ENCODE results near the gene TIFAB.

TIFAB gene

GRCh38 chr5:135442431-135443160 lies 9.6 kb downstream of the TIFAB start:
- DNase-seq (ENCODE audit: low read depth in 2 of 2): no peak

- no peak for DNase-seq (ENCODE audit: low read depth in 2 of 2)
Observed at GRCh38 chr5:135441919-135442318, 10.2 kb downstream of the TIFAB start.

GRCh38 chr5:135441350-135441831 lies 10.8 kb downstream of the TIFAB start:
- no peak for DNase-seq (ENCODE audit: low read depth in 2 of 2)

- DNase-seq (ENCODE audit: low read depth in 2 of 2): no peak
Observed at GRCh38 chr5:135440916-135441315, 11.2 kb downstream of the TIFAB start.

GRCh38 chr5:135439231-135440205 lies 12.6 kb downstream of the TIFAB start:
- DNase-seq (ENCODE audit: low read depth in 2 of 2): no peak

- no peak for DNase-seq (ENCODE audit: low read depth in 2 of 2)
Observed at GRCh38 chr5:135438636-135439221, 13.4 kb downstream of the TIFAB start.

- no peak for DNase-seq (ENCODE audit: low read depth in 2 of 2)
Observed at GRCh38 chr5:135437796-135438560, 14.2 kb downstream of the TIFAB start.

- no peak for DNase-seq (ENCODE audit: low read depth in 2 of 2)
Observed at GRCh38 chr5:135437422-135437795, 14.7 kb downstream of the TIFAB start.

- no peak for DNase-seq (ENCODE audit: low read depth in 2 of 2)
Observed at GRCh38 chr5:135436951-135437418, 15.2 kb downstream of the TIFAB start.

GRCh38 chr5:135435467-135436330 lies 16.5 kb downstream of the TIFAB start:
- DNase-seq (ENCODE audit: low read depth in 2 of 2): no peak

GRCh38 chr5:135434591-135435466 lies 17.3 kb downstream of the TIFAB start:
- DNase-seq (ENCODE audit: low read depth in 2 of 2): no peak

GRCh38 chr5:135433681-135434426 lies 18.3 kb downstream of the TIFAB start:
- DNase-seq (ENCODE audit: low read depth in 2 of 2): no peak

- no peak for DNase-seq (ENCODE audit: low read depth in 2 of 2)
Observed at GRCh38 chr5:135432113-135432512, 20.0 kb downstream of the TIFAB start.

- DNase-seq (ENCODE audit: low read depth in 2 of 2): no peak
Observed at GRCh38 chr5:135430135-135430437, 22.1 kb downstream of the TIFAB start.

- no peak for DNase-seq (ENCODE audit: low read depth in 2 of 2)
Observed at GRCh38 chr5:135429301-135430134, 22.6 kb downstream of the TIFAB start.

GRCh38 chr5:135428586-135428985 lies 23.6 kb downstream of the TIFAB start:
- DNase-seq (ENCODE audit: low read depth in 2 of 2): no peak

GRCh38 chr5:135426102-135427082 lies 25.8 kb downstream of the TIFAB start:
- no peak for DNase-seq (ENCODE audit: low read depth in 2 of 2)
